Nephron progenitor cell (in vitro differentiated cells): ENCODE data around the gene RUNDC1.
"Not testable (repeated sequence)": the region's sequence is repeated elsewhere in the genome, so short reads cannot be mapped to it uniquely, and the experiment has no call there.

Experiments used
- DNase-seq: peaks from one replicate; pipeline ENCODE4 v3.0.0; 2021
- H3K27ac Mint-ChIP-seq: 2 replicates; pipeline ENCODE4 v1.8.0; 2021; ENCODE audit warnings: mild to moderate bottlenecking, moderate library complexity, mixed read lengths
- H3K27me3 Mint-ChIP-seq: 2 replicates; pipeline ENCODE4 v1.8.0; 2021; ENCODE audit warnings: mild to moderate bottlenecking, low read depth, mixed read lengths; ENCODE audit not compliant: poor library complexity
- H3K36me3 Mint-ChIP-seq: 2 replicates; pipeline ENCODE4 v1.8.0; 2021; ENCODE audit warnings: low read depth, mixed read lengths
- H3K4me1 Mint-ChIP-seq: 2 replicates; pipeline ENCODE4 v1.8.0; 2021; ENCODE audit warnings: mixed read lengths
- H3K4me3 Mint-ChIP-seq: 2 replicates; pipeline ENCODE4 v1.8.0; 2021; ENCODE audit warnings: mild to moderate bottlenecking, moderate library complexity, mixed read lengths
- H3K9me3 Mint-ChIP-seq: 2 replicates; pipeline ENCODE4 v1.8.0; 2021; ENCODE audit warnings: mild to moderate bottlenecking, moderate library complexity, mixed read lengths
- TF ChIP-seq, protein P1 (sequence below): fragments of 200-600 bp; sonication (generic); IDR thresholded peaks from 2 replicates; pipeline ENCODE4 v1.5.0; 2021; ENCODE audit warnings: antibody characterized with exemption

RUNDC1 gene

DNA sequence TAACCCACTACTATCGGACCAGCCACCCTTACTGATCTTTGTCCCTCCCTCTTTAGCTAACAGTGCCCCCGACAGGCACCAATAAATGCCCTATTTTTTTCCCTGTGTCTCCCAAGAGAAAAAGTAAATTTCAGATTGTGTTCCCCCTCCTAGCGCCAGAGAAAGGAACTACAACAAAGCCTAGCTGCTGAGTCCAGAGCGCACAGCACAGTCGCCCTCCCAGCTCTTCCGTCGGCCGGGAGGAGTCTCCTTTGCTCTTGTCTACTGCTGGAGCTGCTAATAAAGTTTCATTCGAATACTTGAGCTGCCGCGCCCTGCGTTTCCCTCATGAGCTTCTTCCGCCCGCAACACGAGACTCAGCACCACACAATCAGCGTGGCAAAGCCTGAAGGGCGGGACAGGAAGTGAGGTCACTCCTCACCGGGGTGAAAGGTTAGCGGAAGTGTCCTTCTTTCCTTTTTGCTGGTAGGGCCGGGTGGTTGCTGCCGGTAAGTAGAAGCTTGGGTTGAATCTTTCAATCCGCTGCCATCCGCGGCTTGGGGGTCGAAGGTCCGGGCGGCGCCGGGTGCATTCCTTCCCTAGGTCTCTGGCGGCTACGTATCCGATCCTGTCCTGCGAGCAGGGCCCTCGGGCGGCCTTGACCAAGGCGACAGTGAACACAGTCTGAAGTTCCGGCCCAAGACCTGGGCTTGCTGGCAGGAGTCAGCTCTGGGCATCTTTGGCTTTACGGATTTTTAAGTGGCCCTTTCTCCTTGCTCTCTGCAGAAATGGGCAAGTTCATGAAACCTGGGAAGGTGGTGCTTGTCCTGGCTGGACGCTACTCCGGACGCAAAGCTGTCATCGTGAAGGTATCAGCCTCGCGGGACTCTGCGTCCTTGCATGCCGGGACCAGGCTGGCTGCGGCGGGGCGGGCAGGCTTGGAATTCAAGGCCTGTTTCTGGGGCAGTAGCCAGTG, 17.9 kb downstream of the RUNDC1 start, which contains the start of gene RPL27:
RPL27 (plus strand) TSS at position 436 of the 955 bp plus-strand sequence; CDS start at position 768, 332 bp downstream.
- Mint-ChIP-seq H3K27ac (peak within 1 kb of the TSS; percentile 100), H3K4me1 (peaks cover 32% of the 10 kb centered on the region), H3K4me3 (peak within 1 kb of the TSS; percentile 99), H3K9me3 (no peaks in the 10 kb centered on the region), H3K36me3 (peaks cover 37% of the 10 kb centered on the region), H3K27me3 (no peaks in the 10 kb centered on the region)
- DNase-seq = peak; percentile 93
- TF ChIP-seq, protein P1, sequence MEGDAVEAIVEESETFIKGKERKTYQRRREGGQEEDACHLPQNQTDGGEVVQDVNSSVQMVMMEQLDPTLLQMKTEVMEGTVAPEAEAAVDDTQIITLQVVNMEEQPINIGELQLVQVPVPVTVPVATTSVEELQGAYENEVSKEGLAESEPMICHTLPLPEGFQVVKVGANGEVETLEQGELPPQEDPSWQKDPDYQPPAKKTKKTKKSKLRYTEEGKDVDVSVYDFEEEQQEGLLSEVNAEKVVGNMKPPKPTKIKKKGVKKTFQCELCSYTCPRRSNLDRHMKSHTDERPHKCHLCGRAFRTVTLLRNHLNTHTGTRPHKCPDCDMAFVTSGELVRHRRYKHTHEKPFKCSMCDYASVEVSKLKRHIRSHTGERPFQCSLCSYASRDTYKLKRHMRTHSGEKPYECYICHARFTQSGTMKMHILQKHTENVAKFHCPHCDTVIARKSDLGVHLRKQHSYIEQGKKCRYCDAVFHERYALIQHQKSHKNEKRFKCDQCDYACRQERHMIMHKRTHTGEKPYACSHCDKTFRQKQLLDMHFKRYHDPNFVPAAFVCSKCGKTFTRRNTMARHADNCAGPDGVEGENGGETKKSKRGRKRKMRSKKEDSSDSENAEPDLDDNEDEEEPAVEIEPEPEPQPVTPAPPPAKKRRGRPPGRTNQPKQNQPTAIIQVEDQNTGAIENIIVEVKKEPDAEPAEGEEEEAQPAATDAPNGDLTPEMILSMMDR = peak; percentile 82

DNA sequence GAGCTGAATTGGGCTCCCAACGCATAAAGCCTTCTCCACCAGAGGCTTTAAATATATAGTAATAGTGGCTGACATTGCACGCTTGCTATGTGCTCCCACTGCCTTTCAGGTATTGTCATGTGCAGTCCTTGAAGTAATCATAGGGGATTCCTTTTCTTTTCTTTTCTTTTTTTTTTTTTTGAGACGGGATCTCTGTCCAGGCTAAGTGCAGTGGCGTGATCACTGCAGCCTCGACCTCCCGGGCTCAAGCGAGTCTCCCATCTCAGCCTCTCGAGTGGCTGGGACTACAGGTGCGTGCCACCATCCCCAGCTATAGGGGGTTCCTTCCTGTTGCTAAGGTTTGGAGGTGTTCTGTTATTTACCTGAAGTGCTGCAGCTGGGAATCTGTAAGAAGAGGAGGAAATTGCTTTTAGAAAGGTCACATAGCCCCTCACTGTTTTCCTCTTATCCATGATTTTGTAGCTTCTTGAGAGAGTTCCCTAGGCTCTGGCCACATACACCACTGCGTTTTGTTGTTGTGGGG, 18.7 kb downstream of the RUNDC1 start:
- Mint-ChIP-seq H3K4me1 (peaks cover 32% of the 10 kb centered on the region), H3K36me3 (peaks cover 44% of the 10 kb centered on the region), H3K27me3 (no peaks in the 10 kb centered on the region), H3K27ac (peak overlapping the region; percentile 100), H3K4me3 (peak overlapping the region; percentile 99), H3K9me3 (no peaks in the 10 kb centered on the region)
- TF ChIP-seq, protein P1 = no peak
- no peak for DNase-seq

DNA sequence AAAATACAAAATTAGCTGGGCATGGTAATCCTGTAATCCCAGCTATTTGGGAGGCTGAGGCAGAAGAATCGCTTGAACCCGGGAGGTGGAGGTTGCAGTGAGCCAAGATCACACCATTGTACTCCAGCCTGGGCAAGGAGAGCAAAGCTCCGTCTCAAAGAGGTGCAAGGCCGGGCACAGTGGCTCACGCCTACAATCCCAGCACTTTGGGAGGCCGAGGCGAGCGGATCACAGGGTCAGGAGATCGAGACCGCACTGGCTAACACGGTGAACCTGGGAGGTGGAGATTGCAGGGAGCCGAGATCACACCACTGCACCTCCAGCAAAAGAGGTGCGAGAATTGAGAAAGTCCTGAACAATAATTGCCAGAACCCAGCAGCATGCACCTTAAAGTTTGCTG, 20.5 kb downstream of the RUNDC1 start:
- peaks cover 32% of the 10 kb centered on the region for H3K4me1 Mint-ChIP-seq
- DNase-seq, H3K4me3 Mint-ChIP-seq, H3K27me3 Mint-ChIP-seq, H3K9me3 Mint-ChIP-seq: not testable (repeated sequence)
- H3K27ac Mint-ChIP-seq = peak overlapping the region; percentile 81
- peaks cover 44% of the 10 kb centered on the region for H3K36me3 Mint-ChIP-seq

DNA sequence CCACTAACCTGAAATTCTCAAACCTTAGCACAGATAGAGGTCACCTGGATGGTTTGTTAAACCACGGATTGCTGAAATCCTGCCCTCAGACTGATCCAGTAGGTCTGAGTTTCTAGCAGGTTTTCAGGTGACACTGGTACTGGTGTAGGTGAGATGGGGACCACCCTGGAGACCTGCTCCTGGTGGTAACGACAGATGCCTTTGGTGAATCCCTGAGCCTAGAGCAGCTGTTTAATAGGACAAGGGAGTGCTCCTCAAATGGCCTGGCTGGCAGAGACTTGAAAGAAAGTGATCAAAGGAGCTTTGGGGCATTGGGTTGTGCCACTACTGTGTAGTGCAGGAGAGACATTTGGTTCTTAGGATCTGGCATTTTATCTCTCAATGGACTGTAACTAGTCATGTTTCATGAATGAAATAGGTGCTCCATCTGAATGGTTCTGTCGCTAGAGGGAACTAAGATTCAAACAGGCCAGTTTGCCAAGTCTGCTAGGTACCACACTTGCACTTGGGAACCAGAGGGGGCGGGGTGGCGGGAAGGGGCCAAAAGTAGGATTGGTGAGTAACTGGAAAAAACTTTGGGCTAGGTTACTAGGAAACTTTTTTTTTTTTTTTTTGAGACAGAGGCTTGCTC, 23.3 kb downstream of the RUNDC1 start:
- peak overlapping the region; percentile 87 for H3K27ac Mint-ChIP-seq
- no peaks in the 10 kb centered on the region for H3K9me3 Mint-ChIP-seq
- H3K4me1 Mint-ChIP-seq = peaks cover 25% of the 10 kb centered on the region
- no peaks in the 10 kb centered on the region for H3K27me3 Mint-ChIP-seq
- DNase-seq = no peak
- H3K36me3 Mint-ChIP-seq = peaks cover 44% of the 10 kb centered on the region
- TF ChIP-seq, protein P1 = no peak
- no peak overlapping the region for H3K4me3 Mint-ChIP-seq

DNA sequence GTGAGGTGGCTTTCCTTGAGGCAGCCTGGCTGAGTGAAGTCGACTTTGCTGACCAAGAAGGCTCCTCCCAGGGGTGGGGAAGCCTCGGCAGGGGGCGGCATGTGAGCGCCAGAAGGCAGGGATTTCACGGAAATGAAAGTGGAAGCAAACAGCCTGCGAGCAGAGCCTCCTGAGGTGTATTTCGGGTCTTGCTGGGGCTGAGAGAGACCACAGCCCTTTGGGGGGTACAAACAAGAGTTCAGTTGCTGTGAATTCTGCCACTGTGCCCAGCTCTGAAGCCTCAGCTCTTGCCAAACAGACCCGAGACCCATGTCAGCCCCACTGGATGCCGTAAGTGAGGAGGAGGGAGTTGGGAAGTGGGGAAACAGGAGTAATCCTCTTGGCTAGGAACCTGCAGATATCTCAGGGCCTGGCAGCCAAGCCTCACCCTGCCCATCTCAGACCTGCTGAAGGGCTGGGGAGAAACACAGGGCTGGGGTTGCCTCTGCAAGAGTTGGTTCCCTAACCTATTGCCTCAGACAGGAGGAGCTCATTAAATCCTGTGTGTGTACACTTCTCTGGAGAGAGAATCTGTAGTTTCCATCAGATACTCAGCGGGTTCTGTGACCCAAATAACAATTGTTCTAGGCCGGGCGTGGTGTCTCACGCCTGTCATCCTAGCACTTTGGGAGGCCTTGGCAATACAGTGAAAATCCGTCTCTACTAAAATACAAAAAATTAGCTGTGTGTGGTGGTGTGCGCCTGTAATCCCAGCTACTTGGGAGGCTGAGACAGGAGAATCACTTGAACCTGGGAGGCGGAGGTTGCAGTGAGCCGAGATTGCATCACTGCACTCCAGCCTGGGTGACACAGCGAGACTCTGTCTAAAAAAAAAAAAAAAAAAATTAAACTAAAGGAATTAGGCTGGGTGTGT, 26.5 kb downstream of the RUNDC1 start, which contains the start of gene IFI35:
IFI35 (plus strand) TSS at position 146 of the 913 bp plus-strand sequence; CDS start at position 310, 164 bp downstream.
- peak; percentile 58 for DNase-seq
- Mint-ChIP-seq H3K9me3 (no peaks in the 10 kb centered on the region), H3K4me1 (peaks cover 9% of the 10 kb centered on the region), H3K4me3 (peak within 1 kb of the TSS; percentile 76), H3K27me3 (no peaks in the 10 kb centered on the region), H3K36me3 (peaks cover 24% of the 10 kb centered on the region), H3K27ac (peak within 1 kb of the TSS; percentile 86)
- TF ChIP-seq, protein P1 = no peak
